Stimulated activated memory B cell treated with anti-CD40 and anti-IgM and Interleukin-4, amounts not matched to agents 10 μg/mL and 1 μg/mL and 100 μg/mL, for 72 hours (primary cell): Measurements from ENCODE around the gene PARD3B.

Experiments used
- ATAC-seq: fragments of 150-1000 bp; cut with Tn5 transposase; 2 replicates; pipeline ENCODE4 v1.10.0; 2021
- H3K27ac Mint-ChIP-seq: one replicate; pipeline ENCODE4 v1.8.0; 2022; ENCODE audit warnings: mild to moderate bottlenecking, mixed read lengths
- H3K27me3 Mint-ChIP-seq: one replicate; pipeline ENCODE4 v1.8.0; 2022; ENCODE audit warnings: mixed read lengths
- H3K36me3 Mint-ChIP-seq: one replicate; pipeline ENCODE4 v1.8.0; 2022; ENCODE audit warnings: mixed read lengths
- H3K4me1 Mint-ChIP-seq: one replicate; pipeline ENCODE4 v1.8.0; 2022; ENCODE audit warnings: mixed read lengths
- H3K4me3 Mint-ChIP-seq: one replicate; pipeline ENCODE4 v1.8.0; 2022; ENCODE audit warnings: mild to moderate bottlenecking, moderate library complexity, mixed read lengths
- H3K9me3 Mint-ChIP-seq: one replicate; pipeline ENCODE4 v1.8.0; 2022; ENCODE audit warnings: mixed read lengths

PARD3B gene

DNA sequence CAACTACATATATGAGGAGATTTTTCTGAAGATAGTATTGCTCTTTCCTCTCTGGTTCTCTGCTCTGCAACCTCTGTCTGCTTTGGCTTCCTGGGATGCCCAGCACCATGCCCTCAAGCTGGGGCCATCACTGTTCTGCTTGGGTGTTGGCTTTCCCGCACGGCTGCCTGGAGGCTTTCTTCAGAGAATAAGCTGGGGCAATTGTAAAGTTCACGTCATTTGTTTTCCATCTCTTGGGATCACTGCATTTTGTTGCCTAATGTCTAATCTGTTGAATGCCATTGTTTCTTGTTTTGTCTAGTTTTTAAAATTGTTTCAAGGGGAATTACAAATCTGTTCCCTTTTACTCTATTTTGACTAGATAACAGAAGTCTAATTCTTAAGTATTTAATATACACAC is 699.7 kb downstream of the PARD3B start:
- H3K9me3 Mint-ChIP-seq, result no peaks in the 10 kb centered on the region
- no peak overlapping the region for H3K27ac Mint-ChIP-seq
- no peak for ATAC-seq
- H3K4me3 Mint-ChIP-seq, result no peak overlapping the region
- H3K27me3 Mint-ChIP-seq, result no peaks in the 10 kb centered on the region
- H3K4me1 Mint-ChIP-seq, result no peaks in the 10 kb centered on the region
- no peaks in the 10 kb centered on the region for H3K36me3 Mint-ChIP-seq

- no peaks in the 10 kb centered on the region for H3K4me1 Mint-ChIP-seq
- ATAC-seq, result no peak
- no peaks in the 10 kb centered on the region for H3K27me3 Mint-ChIP-seq
- no peak overlapping the region for H3K4me3 Mint-ChIP-seq
- H3K9me3 Mint-ChIP-seq, result no peaks in the 10 kb centered on the region
- no peaks in the 10 kb centered on the region for H3K36me3 Mint-ChIP-seq
- H3K27ac Mint-ChIP-seq, result no peak overlapping the region
Measured at GRCh38 chr2:205245652-205246051, 700.4 kb downstream of the PARD3B start.

DNA sequence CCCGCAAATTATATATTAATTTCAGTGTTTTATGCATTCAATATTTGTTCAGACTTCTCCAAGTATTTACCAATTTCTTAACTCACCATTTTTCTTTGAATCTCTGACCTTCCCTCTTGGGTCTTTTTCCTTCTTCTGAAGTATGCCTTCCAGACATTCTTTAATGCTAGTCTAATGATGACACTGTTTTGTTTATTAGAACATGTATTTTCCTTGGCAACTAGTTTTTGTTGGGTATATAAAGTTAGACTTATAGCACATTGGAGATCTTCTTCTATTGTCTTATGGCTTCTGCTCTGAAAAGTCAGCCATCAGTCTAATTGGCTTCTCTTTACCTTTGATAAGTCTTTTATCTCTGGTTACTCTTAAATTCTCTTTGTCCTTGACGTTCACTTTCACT is 713.8 kb downstream of the PARD3B start:
- ATAC-seq, result no peak
- Mint-ChIP-seq H3K4me3 (no peak overlapping the region), H3K27ac (no peak overlapping the region), H3K36me3 (no peaks in the 10 kb centered on the region), H3K27me3 (no peaks in the 10 kb centered on the region), H3K4me1 (no peaks in the 10 kb centered on the region), H3K9me3 (no peaks in the 10 kb centered on the region)

DNA sequence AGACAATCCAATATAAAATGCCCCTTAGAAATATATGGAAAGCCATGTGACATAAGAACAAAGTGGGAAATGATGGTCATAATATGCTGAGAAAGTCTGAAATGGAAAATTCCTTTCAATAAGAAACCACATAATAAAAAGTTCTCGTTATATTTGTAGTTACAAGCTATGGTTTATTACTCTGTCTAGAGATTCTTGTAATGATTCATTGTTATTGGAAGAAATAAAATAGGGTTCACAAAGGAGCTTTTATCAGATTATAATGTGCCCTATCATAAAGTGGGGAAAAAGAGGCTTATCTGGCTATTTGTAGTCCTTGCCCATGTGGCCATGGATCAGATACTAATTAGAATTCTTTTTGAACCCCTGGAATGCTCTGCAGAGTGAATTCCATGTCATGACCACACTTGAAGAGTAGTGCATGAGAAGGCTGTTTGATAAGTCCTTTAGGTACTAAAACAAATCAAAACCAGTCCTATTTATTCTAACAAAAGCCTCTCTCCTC is 716.3 kb downstream of the PARD3B start:
- ATAC-seq, result no peak
- Mint-ChIP-seq H3K9me3 (no peaks in the 10 kb centered on the region), H3K4me3 (no peak overlapping the region), H3K4me1 (no peaks in the 10 kb centered on the region), H3K36me3 (no peaks in the 10 kb centered on the region), H3K27me3 (no peaks in the 10 kb centered on the region), H3K27ac (no peak overlapping the region)

- no peaks in the 10 kb centered on the region for H3K4me1 Mint-ChIP-seq
- H3K27me3 Mint-ChIP-seq, result no peaks in the 10 kb centered on the region
- ATAC-seq, result no peak
- no peaks in the 10 kb centered on the region for H3K9me3 Mint-ChIP-seq
- H3K4me3 Mint-ChIP-seq, result no peak overlapping the region
- H3K36me3 Mint-ChIP-seq, result no peaks in the 10 kb centered on the region
- no peak overlapping the region for H3K27ac Mint-ChIP-seq
Measured at GRCh38 chr2:205267323-205267722, 722.0 kb downstream of the PARD3B start.

- Mint-ChIP-seq H3K4me3 (no peak overlapping the region), H3K27ac (no peak overlapping the region), H3K4me1 (no peaks in the 10 kb centered on the region), H3K9me3 (no peaks in the 10 kb centered on the region), H3K27me3 (no peaks in the 10 kb centered on the region), H3K36me3 (no peaks in the 10 kb centered on the region)
- ATAC-seq, result no peak
Measured at GRCh38 chr2:205270689-205271088, 725.4 kb downstream of the PARD3B start.

- Mint-ChIP-seq H3K27me3 (no peaks in the 10 kb centered on the region), H3K4me1 (no peaks in the 10 kb centered on the region), H3K27ac (no peak overlapping the region), H3K36me3 (no peaks in the 10 kb centered on the region), H3K9me3 (no peaks in the 10 kb centered on the region), H3K4me3 (no peak overlapping the region)
- ATAC-seq, result no peak
Measured at GRCh38 chr2:205273148-205273547, 727.9 kb downstream of the PARD3B start.

GRCh38 chr2:205273627-205274026 is 728.4 kb downstream of the PARD3B start:
- ATAC-seq, result no peak
- Mint-ChIP-seq H3K27ac (no peak overlapping the region), H3K27me3 (no peaks in the 10 kb centered on the region), H3K36me3 (no peaks in the 10 kb centered on the region), H3K9me3 (no peaks in the 10 kb centered on the region), H3K4me1 (no peaks in the 10 kb centered on the region), H3K4me3 (no peak overlapping the region)

GRCh38 chr2:205274801-205275200 is 729.5 kb downstream of the PARD3B start:
- no peak overlapping the region for H3K4me3 Mint-ChIP-seq
- no peak overlapping the region for H3K27ac Mint-ChIP-seq
- no peaks in the 10 kb centered on the region for H3K27me3 Mint-ChIP-seq
- no peaks in the 10 kb centered on the region for H3K4me1 Mint-ChIP-seq
- H3K9me3 Mint-ChIP-seq, result no peaks in the 10 kb centered on the region
- no peaks in the 10 kb centered on the region for H3K36me3 Mint-ChIP-seq
- ATAC-seq, result no peak

DNA sequence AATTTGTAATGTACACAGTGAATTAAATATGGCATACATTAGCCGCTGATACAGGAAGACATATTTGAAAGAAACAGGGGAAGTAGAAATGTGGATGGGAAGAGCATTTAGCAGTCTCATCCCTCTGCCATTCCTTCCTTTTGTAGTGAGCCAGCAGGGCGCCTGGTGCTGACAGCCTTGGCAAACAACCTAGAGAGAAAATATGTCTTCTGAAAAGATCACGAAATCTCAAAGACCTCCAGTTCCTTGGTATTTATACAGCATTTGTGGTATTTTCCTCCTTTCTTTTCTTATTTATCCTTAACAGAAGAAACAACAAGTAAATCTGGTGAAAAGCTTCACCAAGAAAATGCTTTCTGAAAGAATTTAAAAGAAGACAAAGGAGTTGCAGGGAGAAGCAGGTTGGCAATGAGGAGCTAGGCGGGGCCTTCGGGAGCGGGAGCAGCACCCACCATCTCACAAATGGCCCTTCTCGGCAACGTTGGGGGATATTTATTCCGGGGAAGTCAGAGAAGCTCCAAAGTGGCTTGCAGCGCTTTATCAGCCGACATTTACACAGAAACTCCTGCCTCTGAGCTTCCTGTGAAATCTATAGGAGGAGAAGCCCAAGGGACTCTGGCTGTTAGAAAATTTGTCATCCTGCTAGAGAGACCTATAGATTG is 731.0 kb downstream of the PARD3B start:
- no peaks in the 10 kb centered on the region for H3K36me3 Mint-ChIP-seq
- no peaks in the 10 kb centered on the region for H3K4me1 Mint-ChIP-seq
- no peak overlapping the region for H3K4me3 Mint-ChIP-seq
- no peaks in the 10 kb centered on the region for H3K27me3 Mint-ChIP-seq
- no peak overlapping the region for H3K27ac Mint-ChIP-seq
- no peak for ATAC-seq
- H3K9me3 Mint-ChIP-seq, result no peaks in the 10 kb centered on the region

DNA sequence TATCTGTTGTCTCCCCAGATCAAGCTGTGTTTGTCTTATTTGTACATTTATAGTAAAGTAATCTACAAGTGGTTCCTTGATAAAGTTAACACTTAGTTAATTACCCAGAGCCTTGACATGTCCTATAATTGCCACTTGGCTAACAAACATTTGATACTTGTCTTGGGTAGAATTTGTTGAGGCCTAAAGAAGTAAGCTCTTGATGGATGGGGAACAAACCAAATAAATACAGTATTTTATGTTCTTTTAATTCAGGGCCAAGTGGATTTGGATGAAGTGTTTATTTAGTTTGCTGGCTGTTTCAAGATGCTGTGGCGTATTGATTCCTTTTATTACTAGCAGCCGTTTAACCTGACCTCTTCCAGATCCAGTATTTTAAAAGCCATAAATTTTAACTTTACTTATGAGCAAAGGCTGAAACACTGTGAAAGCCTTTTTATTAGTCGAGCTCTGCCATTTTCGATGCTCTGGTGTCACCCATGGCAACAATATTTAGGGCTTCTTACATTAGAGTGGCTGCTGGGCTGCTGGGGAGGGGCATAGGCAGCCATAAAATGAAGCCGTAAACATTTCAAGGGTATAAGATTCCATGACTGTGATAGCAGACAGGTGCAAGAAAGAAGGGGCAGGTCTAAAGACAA is 735.4 kb downstream of the PARD3B start:
- H3K4me1 Mint-ChIP-seq, result no peaks in the 10 kb centered on the region
- H3K27me3 Mint-ChIP-seq, result no peaks in the 10 kb centered on the region
- no peaks in the 10 kb centered on the region for H3K9me3 Mint-ChIP-seq
- H3K36me3 Mint-ChIP-seq, result no peaks in the 10 kb centered on the region
- no peak overlapping the region for H3K4me3 Mint-ChIP-seq
- no peak for ATAC-seq
- no peak overlapping the region for H3K27ac Mint-ChIP-seq

DNA sequence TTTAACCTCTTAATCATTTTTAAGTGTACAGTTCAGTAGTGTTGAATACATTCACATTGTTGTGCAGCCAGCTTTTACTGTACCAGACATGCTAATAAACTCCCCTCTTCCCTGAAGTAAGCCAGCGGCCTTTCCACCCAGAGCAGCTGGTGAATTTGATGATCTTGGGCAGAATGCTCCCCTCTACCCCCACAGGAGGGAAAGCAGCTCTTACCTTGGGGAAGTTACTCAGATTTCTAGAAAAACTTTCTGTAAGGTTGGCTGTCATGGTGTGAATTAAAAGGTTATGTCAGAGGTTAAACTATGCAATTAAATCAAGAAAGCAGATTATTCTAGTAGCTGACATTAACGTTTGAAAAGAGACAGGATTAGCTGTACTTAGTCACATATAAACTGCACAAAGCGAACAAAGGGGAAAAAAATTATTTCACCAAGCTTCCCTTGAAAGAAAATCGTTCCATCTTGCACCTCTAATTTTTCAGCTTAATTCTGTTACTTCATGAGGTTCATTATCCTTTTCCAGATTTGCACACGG is 738.5 kb downstream of the PARD3B start:
- Mint-ChIP-seq H3K36me3 (no peaks in the 10 kb centered on the region), H3K4me1 (no peaks in the 10 kb centered on the region), H3K27ac (no peak overlapping the region), H3K27me3 (no peaks in the 10 kb centered on the region), H3K9me3 (no peaks in the 10 kb centered on the region), H3K4me3 (no peak overlapping the region)
- ATAC-seq, result no peak

DNA sequence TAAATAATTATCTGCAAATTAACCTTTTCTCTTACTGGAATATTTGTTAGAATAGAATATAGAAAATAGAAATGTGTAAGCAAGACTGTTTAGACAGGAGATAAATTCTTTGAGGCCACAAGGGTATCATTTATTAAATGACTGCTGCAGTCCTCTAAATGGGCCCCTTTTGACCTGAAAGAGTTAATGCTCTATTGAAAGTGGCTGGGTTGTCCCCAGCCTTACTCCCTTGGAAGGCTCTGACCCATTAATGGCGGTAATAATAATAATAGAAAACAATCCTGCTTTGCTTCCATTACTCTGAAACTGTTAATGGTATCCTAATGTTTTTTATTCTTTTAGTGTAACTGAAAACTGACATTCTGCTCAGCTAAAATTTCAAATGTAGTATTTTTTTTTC is 739.1 kb downstream of the PARD3B start:
- H3K27me3 Mint-ChIP-seq, result no peaks in the 10 kb centered on the region
- H3K4me3 Mint-ChIP-seq, result no peak overlapping the region
- no peak for ATAC-seq
- no peak overlapping the region for H3K27ac Mint-ChIP-seq
- no peaks in the 10 kb centered on the region for H3K4me1 Mint-ChIP-seq
- H3K9me3 Mint-ChIP-seq, result no peaks in the 10 kb centered on the region
- H3K36me3 Mint-ChIP-seq, result no peaks in the 10 kb centered on the region

DNA sequence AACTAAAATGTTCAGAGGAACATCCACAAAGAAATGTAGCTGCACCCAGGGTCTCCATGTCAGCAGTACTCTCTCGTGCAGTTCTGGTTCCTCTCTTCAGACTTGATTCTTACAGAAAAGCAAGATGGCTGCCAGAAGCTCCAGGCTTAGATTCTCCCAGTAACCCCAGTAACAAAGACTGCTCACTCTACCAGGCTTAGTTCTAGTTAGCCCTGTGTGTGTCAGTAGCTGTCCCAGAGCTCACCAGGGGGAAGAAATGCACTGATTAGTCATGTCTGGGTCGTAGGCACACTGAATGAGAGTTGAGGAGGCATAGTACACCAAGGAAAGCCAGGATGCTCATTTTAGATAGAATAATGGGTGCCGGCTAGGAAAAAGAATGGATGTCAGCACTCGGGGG is 742.0 kb downstream of the PARD3B start:
- Mint-ChIP-seq H3K9me3 (no peaks in the 10 kb centered on the region), H3K27me3 (no peaks in the 10 kb centered on the region), H3K27ac (no peak overlapping the region), H3K4me1 (no peaks in the 10 kb centered on the region), H3K4me3 (no peak overlapping the region), H3K36me3 (no peaks in the 10 kb centered on the region)
- ATAC-seq, result peak; percentile 25

DNA sequence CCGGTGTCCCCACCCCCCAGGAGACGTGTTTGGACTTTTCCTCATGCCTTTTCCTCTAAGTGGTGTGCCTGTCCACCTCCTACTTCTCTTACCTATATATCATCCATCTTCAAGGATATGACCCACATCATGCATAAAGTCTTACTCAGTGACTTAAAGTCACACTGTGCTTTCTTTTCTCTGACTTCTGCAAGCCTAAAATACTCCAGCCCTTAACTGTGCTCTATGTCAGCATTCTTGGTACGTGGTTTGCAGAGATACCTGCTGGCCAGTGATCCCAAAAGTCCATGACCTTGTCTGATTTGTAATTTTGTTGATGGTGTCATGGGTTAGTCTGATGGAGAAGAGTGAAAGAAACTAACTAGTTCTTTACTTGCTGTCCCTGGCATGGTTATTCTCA is 743.4 kb downstream of the PARD3B start:
- Mint-ChIP-seq H3K36me3 (no peaks in the 10 kb centered on the region), H3K4me3 (no peak overlapping the region), H3K4me1 (peaks cover 7% of the 10 kb centered on the region), H3K27me3 (no peaks in the 10 kb centered on the region), H3K27ac (no peak overlapping the region), H3K9me3 (peaks cover 3% of the 10 kb centered on the region)
- ATAC-seq, result no peak

DNA sequence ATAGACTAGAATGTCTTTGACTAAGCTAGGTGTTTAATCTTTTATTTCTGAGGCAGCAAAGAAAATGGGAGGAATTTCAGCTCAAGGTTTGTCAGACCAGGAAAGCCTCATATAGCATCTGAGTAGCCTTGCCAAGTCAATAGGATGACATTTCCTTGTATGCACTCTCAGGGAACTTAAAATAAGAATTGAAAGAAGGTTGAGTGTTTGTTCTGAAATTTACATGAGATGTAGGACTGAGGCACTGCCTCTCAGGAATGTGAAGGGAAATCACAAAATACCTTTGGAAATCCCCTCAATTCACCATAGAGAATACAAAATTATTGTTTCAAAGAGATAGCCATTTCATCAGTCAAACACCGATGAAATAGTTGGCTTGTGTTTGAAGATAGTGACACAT is 745.0 kb downstream of the PARD3B start:
- Mint-ChIP-seq H3K27ac (no peak overlapping the region), H3K27me3 (no peaks in the 10 kb centered on the region), H3K36me3 (no peaks in the 10 kb centered on the region), H3K4me3 (no peak overlapping the region), H3K4me1 (peaks cover 7% of the 10 kb centered on the region), H3K9me3 (peaks cover 3% of the 10 kb centered on the region)
- ATAC-seq, result no peak
